Activated B cell treated with CpG ODN at 0.5 μM for 24 hours (primary cell): Measurements from ENCODE around the gene CD3E. TPM values are rescaled to one million over a fixed set of nuclear protein-coding genes. Genes with fewer than 3 reads are reported as not detected.

Source experiments
- ATAC-seq: fragments of 200-7000 bp; cut with Tn5 transposase; one replicate; pipeline ENCODE4 v1.10.0; 2021; ENCODE audit warnings: low read depth, mild to moderate bottlenecking, moderate library complexity
- CTCF ChIA-PET: fragments of 350-600 bp; sonication (Branson Sonifier 250); formaldehyde crosslinking; loops from one replicate; lab custom pipeline; 2021; ENCODE audit warnings: antibody characterized with exemption; lab: Charles Lee
- POLR2A ChIA-PET: fragments of 350-600 bp; sonication (Branson Sonifier 250); formaldehyde crosslinking; loops from one replicate; lab custom pipeline; 2021; ENCODE audit warnings: antibody characterized with exemption; lab: Charles Lee
- DNase-seq: peaks from one replicate; pipeline ENCODE4 v3.0.0; 2022
- H3K27ac Mint-ChIP-seq: one replicate; pipeline ENCODE4 v1.8.0; 2020; ENCODE audit warnings: mixed read lengths
- H3K27me3 Mint-ChIP-seq: one replicate; pipeline ENCODE4 v1.8.0; 2021; ENCODE audit warnings: mixed read lengths
- H3K36me3 Mint-ChIP-seq: one replicate; pipeline ENCODE4 v1.8.0; 2021; ENCODE audit warnings: low read depth, mixed read lengths
- H3K4me1 Mint-ChIP-seq: one replicate; pipeline ENCODE4 v1.8.0; 2021; ENCODE audit warnings: mixed read lengths
- H3K4me3 Mint-ChIP-seq: one replicate; pipeline ENCODE4 v1.8.0; 2020; ENCODE audit warnings: mild to moderate bottlenecking, mixed read lengths
- H3K9me3 Mint-ChIP-seq: one replicate; pipeline ENCODE4 v1.8.0; 2020; ENCODE audit warnings: mixed read lengths
- CTCF ChIP-seq: fragments of 200-600 bp; IDR thresholded peaks from one replicate; pipeline ENCODE4 v1.8.0; 2022; ENCODE audit warnings: antibody characterized with exemption, mild to moderate bottlenecking
- intact Hi-C: fragments of 100-400 bp; cut with micrococcal nuclease; formaldehyde crosslinking; loops from one replicate; pipeline ENCODE4 v1.15.1; 2024
- total RNA-seq: library from RNA; stranded (reverse); gene quantifications from 2 replicates; pipeline ENCODE4 v1.2.3, GENCODE V29; 2022

Gene CD3E
- total RNA-seq, 1 donor from 2014 or later = 0.95 TPM

GRCh38 chr11:118272001-118272400, 32.5 kb upstream of the CD3E start:
- intact Hi-C loops = no loop called here

GRCh38 chr11:118274186-118274585, 30.3 kb upstream of the CD3E start:
- POLR2A ChIA-PET = no interaction called here
- H3K9me3 Mint-ChIP-seq = no peaks in the 10 kb centered on the region
- intact Hi-C loops = no loop called here

More at GRCh38 chr11:118272001-118272400, 32.5 kb upstream of the CD3E start:
- H3K27me3 Mint-ChIP-seq = peaks cover 26% of the 10 kb centered on the region
- CTCF ChIA-PET = no interaction called here
- POLR2A ChIA-PET = no interaction called here
- no peaks in the 10 kb centered on the region for H3K4me1 Mint-ChIP-seq
- H3K4me3 Mint-ChIP-seq = no peak overlapping the region
- H3K27ac Mint-ChIP-seq = no peak overlapping the region
- H3K9me3 Mint-ChIP-seq = no peaks in the 10 kb centered on the region
- TF ChIP-seq CTCF = no peak
- DNase-seq (no peak), ATAC-seq (no peak)
- H3K36me3 Mint-ChIP-seq = no peaks in the 10 kb centered on the region

GRCh38 chr11:118275176-118275575, 29.4 kb upstream of the CD3E start:
- Mint-ChIP-seq H3K9me3 (no peaks in the 10 kb centered on the region), H3K27me3 (peaks cover 17% of the 10 kb centered on the region), H3K4me1 (no peaks in the 10 kb centered on the region), H3K27ac (no peak overlapping the region), H3K36me3 (no peaks in the 10 kb centered on the region), H3K4me3 (no peak overlapping the region)
- no peak for ATAC-seq
- ChIA-PET CTCF (no interaction called here), POLR2A (interaction anchor here (0.5 kb wide), 1 partner anchor 332 kb away, joined by 4 read pairs; the partner anchor contains the start of gene PHLDB1)
- no peak for DNase-seq
- intact Hi-C loops = no loop called here
- no peak for TF ChIP-seq CTCF

More at GRCh38 chr11:118274186-118274585, 30.3 kb upstream of the CD3E start:
- no peaks in the 10 kb centered on the region for H3K36me3 Mint-ChIP-seq
- DNase-seq (no peak), ATAC-seq (no peak)
- no peak overlapping the region for H3K4me3 Mint-ChIP-seq
- no peaks in the 10 kb centered on the region for H3K4me1 Mint-ChIP-seq
- H3K27me3 Mint-ChIP-seq = peaks cover 26% of the 10 kb centered on the region
- no peak for TF ChIP-seq CTCF
- CTCF ChIA-PET = no interaction called here
- no peak overlapping the region for H3K27ac Mint-ChIP-seq

- ChIA-PET POLR2A (no interaction called here), CTCF (no interaction called here)
- Mint-ChIP-seq H3K27me3 (peaks cover 11% of the 10 kb centered on the region), H3K4me3 (no peak overlapping the region), H3K36me3 (no peaks in the 10 kb centered on the region), H3K4me1 (peaks cover 7% of the 10 kb centered on the region), H3K9me3 (no peaks in the 10 kb centered on the region), H3K27ac (no peak overlapping the region)
- no peak for TF ChIP-seq CTCF
- ATAC-seq = no peak
- DNase-seq = no peak
- intact Hi-C loops = no loop called here
These were observed 28.1 kb upstream of the CD3E start for GRCh38 chr11:118276422-118276821.

GRCh38 chr11:118277312-118277711, 27.2 kb upstream of the CD3E start:
- H3K4me1 Mint-ChIP-seq = peaks cover 9% of the 10 kb centered on the region
- CTCF ChIA-PET = interaction anchor here (0.9 kb wide), 1 partner anchor 12 kb away, joined by 3 read pairs; no protein-coding TSS in a partner anchor
- no peaks in the 10 kb centered on the region for H3K36me3 Mint-ChIP-seq
- DNase-seq = no peak
- no peak for ATAC-seq
- H3K4me3 Mint-ChIP-seq = no peak overlapping the region
- POLR2A ChIA-PET = interaction anchor here (0.7 kb wide), 1 partner anchor 1099 kb away, joined by 3 read pairs; the partner anchor contains the start of gene SIDT2
- no peak overlapping the region for H3K27ac Mint-ChIP-seq
- peaks cover 11% of the 10 kb centered on the region for H3K27me3 Mint-ChIP-seq
- H3K9me3 Mint-ChIP-seq = no peaks in the 10 kb centered on the region
- intact Hi-C loops = no loop called here
- TF ChIP-seq CTCF = no peak
